Heart left ventricle (tissue), 16 donors: ENCODE results near the gene KLHL22. TPM values are rescaled to one million over a fixed set of nuclear protein-coding genes. Genes with fewer than 3 reads are reported as not detected.
"Not testable (repeated sequence)": the region's sequence is repeated elsewhere in the genome, so short reads cannot be mapped to it uniquely, and the experiment has no call there.

Experiments
- ATAC-seq, 4 donors: fragments of 200-7000 bp; cut with Tn5 transposase; one replicate each; pipeline ENCODE4 v1.9.1; 2020 to 2022; ENCODE audit warnings: moderate library complexity in 4 of 4, mild to moderate bottlenecking in 3 of 4, moderate number of reproducible peaks in 1 of 4
- DNase-seq, 5 donors: peaks; one replicate each; pipeline ENCODE4 v3.0.0-alpha.2; 2020
- H3K27ac ChIP-seq, 12 donors: fragments of 200-600 bp; sonication (generic) in 4 of 12; one replicate each; pipeline versions ENCODE4 v1.5.0 to v1.8.0; 2016 to 2022; ENCODE audit warnings: mild to moderate bottlenecking in 2 of 12
- H3K27me3 ChIP-seq, 9 donors: fragments of 200-600 bp; sonication (generic) in 2 of 9; one replicate each; pipeline versions ENCODE4 v1.5.1 to v1.8.0; 2016 to 2022; ENCODE audit warnings: mild to moderate bottlenecking in 3 of 9
- H3K36me3 ChIP-seq, 9 donors: fragments of 200-600 bp; sonication (generic) in 2 of 9; one replicate each; pipeline versions ENCODE4 v1.5.0 to v1.8.0; 2018 to 2022; ENCODE audit warnings: mild to moderate bottlenecking in 2 of 9
- H3K4me1 ChIP-seq, 12 donors: fragments of 200-600 bp; sonication (generic) in 4 of 12; one replicate each; pipeline versions ENCODE4 v1.5.0 to v1.8.0; 2016 to 2022; ENCODE audit warnings: mild to moderate bottlenecking in 3 of 12
- H3K4me3 ChIP-seq, 12 donors: fragments of 200-600 bp; sonication (generic) in 4 of 12; one replicate each; pipeline versions ENCODE4 v1.5.0 to v1.8.0; 2017 to 2022; ENCODE audit warnings: mild to moderate bottlenecking in 9 of 12, moderate library complexity in 4 of 12
- H3K9me3 ChIP-seq, 12 donors: fragments of 200-600 bp; sonication (generic) in 4 of 12; one replicate each; pipeline versions ENCODE4 v1.5.0 to v1.8.0; 2016 to 2022; ENCODE audit warnings: mild to moderate bottlenecking in 1 of 12
- CTCF ChIP-seq, 12 donors: fragments of 200-600 bp; sonication (generic) in 4 of 12; IDR thresholded peaks; one replicate each; pipeline versions ENCODE4 v1.5.0 to v1.8.0; 2018 to 2022; ENCODE audit warnings: antibody characterized with exemption in 12 of 12, mild to moderate bottlenecking in 5 of 12
- POLR2A ChIP-seq, 2 donors: fragments of 450-650 bp; IDR thresholded peaks; one replicate each; pipeline ENCODE4 v1.6.1; 2017; ENCODE audit warnings: antibody characterized with exemption in 2 of 2, mild to moderate bottlenecking in 2 of 2, moderate library complexity in 2 of 2
- WGBS, 4 donors: extraction: QIAGEN DNeasy Blood & Tissue Kit in 2 of 4; methylation state at CpG; one replicate each; pipeline versions ENCODE4 v1.1.5 to v1.1.7; 2013 to 2018; 5-methylcytosine and 5-hydroxymethylcytosine counted together
- intact Hi-C, 10 donors: fragments of 100-400 bp; cut with DNase I; formaldehyde crosslinking; loops; one replicate each; pipeline versions ENCODE4 v1.11.1 to v1.14.2; 2022
- polyA plus RNA-seq, 2 donors: library from polyadenylated mRNA; stranded (reverse); fragments of 200-250 nt; gene quantifications; one replicate each; pipeline ENCODE4 v1.2.3, GENCODE V29; 2013
- total RNA-seq, 9 donors: library from RNA; depleted of rRNA in 2 of 9; stranded (reverse); fragments of >200 nt in 2 of 9; fragmentation: NEBNext Ultra II Directional in 3 of 9; extraction: Animal tissue kit (Norgen Biotek cat#: 25700) in 3 of 9; gene quantifications; one replicate each; pipeline versions ENCODE4 v1.1.0 to v1.2.4, GENCODE V29; 2016 to 2023
- donor health status: ischemic (EF 13 %, LVEDD 7.1; RV severe dilation, severe dysfunction).
- donor health status: healthy with polysubstance abuse.
- donor health status: DM: no; HTN: yes; CAD: no.
- donor health status: DM: no; HTN: no; CAD: no.
- donor health status: ischemic (EF 25% LVEDD 6.9; RV normal size, moderate dysfunction).
- donor health status: ischemic (EF 25% LVEDD 5.7; RV mildly dilated, moderate dysfunction).
- donor health status: healthy.
- donor health status: DM: yes; HTN: yes; CAD: no.
- donor health status: ischemic (EF 35%, LVEDD 5.7; RV mildly dilated, moderate dysfunction).
- donor health status: nonischemic (EF 11% LVEDD 7.7; RV severe dilation, severe dysfunction).
- donor health status: DM: yes; HTN: yes; CAD: no.
- donor health status: PGD.
- donor health status: ischemic (EF 29% LVEDD 5.4; RV normal size, mild dysfunction).
- donor health status: nonischemic (EF 23%, LVEDD 6.1; RV moderate dilation, normal function).

KLHL22 gene
- total and polyA plus RNA-seq, 11 donors, result 10.2 to 23.6 (median 16.8) TPM

DNA sequence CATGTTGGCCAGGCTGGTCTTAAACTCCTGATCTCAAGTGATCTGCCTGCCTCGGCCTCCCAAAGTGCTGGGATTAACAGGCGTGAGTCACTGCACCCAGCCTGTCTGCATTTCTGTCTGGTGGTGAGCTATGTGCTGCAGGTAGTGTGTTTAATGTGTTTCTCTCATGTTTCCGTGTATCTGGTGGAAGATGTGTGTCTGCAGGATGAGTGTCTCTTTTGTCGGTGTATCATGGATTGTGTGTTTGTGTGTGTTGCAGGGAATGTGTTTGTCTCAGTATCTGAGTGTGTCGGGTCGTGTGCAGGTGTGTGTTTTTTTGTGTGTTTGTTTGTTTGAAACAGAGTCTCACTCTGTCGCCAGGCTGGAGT lies 74.1 kb downstream of the KLHL22 start:
- intact Hi-C loops, result loop anchor here in 5 of 10 donors (5.0 to 10.0 kb wide), 4 partner anchors 71 to 283 kb away; partner anchors contain the start of gene KLHL22 (in 2 of the 5)
- Histone ChIP-seq H3K36me3 (peaks cover 0 to 4% (median 0%) of the 10 kb centered on the region in 9 donors), H3K9me3 (no peaks in the 10 kb centered on the region), H3K4me1 (peaks cover 0 to 45% (median 23%) of the 10 kb centered on the region in 12 donors), H3K27me3 (peaks cover 0 to 22% (median 0%) of the 10 kb centered on the region in 9 donors), H3K4me3 (no peak overlapping the region), H3K27ac (no peak overlapping the region)
- whole genome bisulfite sequencing, 4 donors, result 88 to 93% (median 91%) methylated on average over 7 of the region's 7 CpGs
- DNase-seq (no peak), ATAC-seq (no peak)
- no peak for TF ChIP-seq POLR2A (IDR thresholded peaks at IDR 0.05)
- TF ChIP-seq CTCF (IDR thresholded peaks at IDR 0.05), result no peak

DNA sequence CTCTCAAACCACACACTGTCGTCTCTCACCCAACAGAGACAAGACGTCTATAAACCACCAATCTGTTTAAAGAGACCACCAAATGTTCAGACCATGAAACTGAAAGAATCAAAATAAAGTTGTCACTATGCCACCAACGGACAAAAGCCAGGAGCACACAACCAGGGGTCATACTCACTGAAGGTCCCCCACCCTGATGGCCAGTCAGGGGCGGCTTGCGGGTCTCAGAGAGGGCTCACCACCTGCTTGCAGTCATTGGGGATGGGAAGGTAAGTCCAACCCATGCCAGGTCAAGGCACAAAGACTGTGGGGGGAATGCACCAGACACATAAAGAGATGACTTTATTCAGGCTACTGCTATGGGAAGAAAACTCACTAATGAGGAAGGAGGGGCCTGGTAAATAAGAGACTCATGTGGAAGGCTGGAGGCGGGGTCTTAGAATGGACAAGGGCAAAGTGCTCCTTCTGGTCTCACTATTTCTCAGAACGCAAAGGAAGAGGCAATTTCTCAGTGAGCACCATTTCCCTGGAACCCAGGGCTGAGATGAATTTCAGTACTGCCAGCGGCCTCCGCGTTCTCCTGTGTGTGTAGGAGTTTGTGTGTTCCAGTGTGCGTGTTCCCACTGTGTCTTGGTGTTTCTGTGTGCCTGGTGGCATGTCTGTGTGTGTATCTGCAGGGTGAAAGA lies 75.3 kb downstream of the KLHL22 start:
- DNase-seq (peak in 1 of 5 donors; percentile 9), ATAC-seq (no peak)
- intact Hi-C loops, result loop anchor here in 5 of 10 donors (5.0 to 10.0 kb wide), 4 partner anchors 72 to 285 kb away; partner anchors contain the start of gene KLHL22 (in 2 of the 5)
- H3K4me1 ChIP-seq, result peaks cover 0 to 34% (median 23%) of the 10 kb centered on the region in 12 donors
- H3K27me3 ChIP-seq, result peaks cover 0 to 10% (median 0%) of the 10 kb centered on the region in 9 donors
- WGBS, 4 donors, result 94 to 95% (median 95%) methylated on average over 11 of the region's 11 CpGs
- H3K4me3 ChIP-seq, result no peak overlapping the region
- no peak for TF ChIP-seq CTCF (IDR thresholded peaks at IDR 0.05)
- no peak for TF ChIP-seq POLR2A (IDR thresholded peaks at IDR 0.05)
- H3K27ac ChIP-seq, result no peak overlapping the region
- peaks cover 0 to 3% (median 0%) of the 10 kb centered on the region in 9 donors for H3K36me3 ChIP-seq
- no peaks in the 10 kb centered on the region for H3K9me3 ChIP-seq

DNA sequence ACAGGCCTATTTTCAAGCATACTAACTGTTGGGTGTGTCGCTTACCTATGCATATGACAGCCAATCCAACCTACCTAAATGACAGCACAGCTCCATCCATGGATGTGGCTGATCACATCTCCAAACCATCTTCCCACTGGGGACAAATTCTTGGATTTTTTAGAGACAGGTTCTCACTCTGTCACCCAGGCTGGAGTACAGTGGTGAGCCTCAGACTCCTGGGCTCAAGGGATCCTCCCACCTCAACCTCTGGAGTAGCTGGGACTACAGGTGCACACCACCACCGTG lies 76.0 kb downstream of the KLHL22 start:
- H3K4me1 ChIP-seq, result peaks cover 0 to 28% (median 20%) of the 10 kb centered on the region in 12 donors
- TF ChIP-seq POLR2A (IDR thresholded peaks at IDR 0.05) (no peak), CTCF (IDR thresholded peaks at IDR 0.05) (no peak)
- intact Hi-C loops, result loop anchor here in 8 of 10 donors (2.0 to 10.0 kb wide), 6 partner anchors 37 to 278 kb away; partner anchors contain the start of gene KLHL22 (in 2 of the 8)
- no peak overlapping the region for H3K27ac ChIP-seq
- 92 to 96% (median 94%) methylated on average over 2 of the region's 2 CpGs for WGBS, 4 donors
- ATAC-seq, result no peak
- no peaks in the 10 kb centered on the region for H3K9me3 ChIP-seq
- H3K36me3 ChIP-seq, result no peaks in the 10 kb centered on the region
- no peak for DNase-seq
- no peak overlapping the region for H3K4me3 ChIP-seq
- peaks cover 0 to 3% (median 0%) of the 10 kb centered on the region in 9 donors for H3K27me3 ChIP-seq

DNA sequence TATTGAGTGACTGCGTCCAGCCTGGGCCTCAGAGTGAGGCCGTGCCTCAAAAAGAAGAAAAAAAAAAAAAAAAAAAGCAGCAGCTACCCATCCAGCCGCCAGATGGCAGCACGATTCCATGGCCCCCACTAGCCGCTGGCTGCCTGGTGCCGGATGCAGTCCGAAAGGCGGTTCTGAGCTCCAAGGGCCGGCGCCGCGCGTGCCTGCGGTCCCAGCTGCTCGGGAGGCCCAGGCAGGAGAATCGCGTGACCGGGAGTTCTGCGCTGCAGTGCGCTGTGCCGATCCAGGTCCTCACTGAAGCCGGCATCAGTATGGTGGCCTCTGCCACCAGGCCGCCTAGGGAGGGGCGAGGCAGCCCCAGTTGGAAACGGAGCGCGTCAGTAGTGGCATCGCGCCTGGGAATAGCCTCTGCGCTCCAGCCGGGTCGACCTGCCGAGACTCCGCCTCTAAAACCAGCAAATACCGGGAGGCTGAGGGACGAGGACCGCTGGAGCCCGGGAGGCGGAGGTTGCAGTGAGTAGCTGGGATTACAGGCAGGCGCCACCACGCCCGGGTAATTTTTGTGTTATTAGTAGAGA lies 77.3 kb downstream of the KLHL22 start:
- ATAC-seq (peak; percentile 80 to 92 (median 90)), DNase-seq (peak; percentile 83 to 91 (median 85))
- intact Hi-C loops, result loop anchor here (1.0 to 10.0 kb wide), 7 partner anchors 38 to 279 kb away; partner anchors contain the start of gene KLHL22 (in 2 of the 10)
- H3K27me3 ChIP-seq, result no peaks in the 10 kb centered on the region
- H3K4me1 ChIP-seq, result peaks cover 0 to 15% (median 9%) of the 10 kb centered on the region in 12 donors
- H3K36me3 ChIP-seq, result no peaks in the 10 kb centered on the region
- TF ChIP-seq POLR2A (IDR thresholded peaks at IDR 0.05), result no peak
- peak; percentile 81 to 98 (median 88) for TF ChIP-seq CTCF (IDR thresholded peaks at IDR 0.05)
- H3K4me3 ChIP-seq, result peak overlapping the region in 9 of 12 donors; percentile 22 to 55 (median 46)
- 14 to 22% (median 17%) methylated on average over 22 to 42 of the region's 42 CpGs for WGBS, 4 donors
- H3K27ac ChIP-seq, result peak overlapping the region in 1 of 12 donors; percentile 71
- H3K9me3 ChIP-seq, result no peaks in the 10 kb centered on the region

- not testable (repeated sequence) for DNase-seq, H3K4me1 ChIP-seq, H3K27ac ChIP-seq, H3K9me3 ChIP-seq, H3K36me3 ChIP-seq, ATAC-seq, H3K27me3 ChIP-seq, H3K4me3 ChIP-seq
- WGBS, 4 donors, result 86 to 93% (median 90%) methylated on average over 3 of the region's 3 CpGs
- intact Hi-C loops, result loop anchor here in 6 of 10 donors (5.0 to 10.0 kb wide), 3 partner anchors 82 to 282 kb away; partner anchors contain the start of gene KLHL22 (in 2 of the 6)
Measured at GRCh38 chr22:20415699-20416098, 79.9 kb downstream of the KLHL22 start.

DNA sequence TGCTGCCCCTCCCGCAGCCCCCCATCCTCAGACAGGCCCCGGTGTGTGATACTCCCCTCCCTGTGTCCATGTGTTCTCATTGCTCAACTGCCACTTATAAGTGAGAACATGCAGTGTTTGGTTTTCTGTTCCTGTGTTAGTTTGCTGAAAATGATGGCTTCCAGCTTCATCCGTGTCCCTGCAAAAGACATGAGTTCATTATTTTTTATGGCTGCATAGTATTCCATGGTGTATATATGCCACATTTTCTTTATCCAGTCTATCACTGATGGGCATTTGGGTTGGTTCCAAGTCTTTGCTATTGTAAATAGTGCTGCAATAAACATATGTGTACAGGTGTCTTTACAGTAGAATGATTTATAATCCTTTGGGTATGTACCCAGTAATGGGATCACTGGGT lies 80.4 kb downstream of the KLHL22 start:
- not testable (repeated sequence) for DNase-seq, H3K36me3 ChIP-seq, H3K9me3 ChIP-seq, H3K27me3 ChIP-seq, H3K27ac ChIP-seq, ATAC-seq, H3K4me1 ChIP-seq, H3K4me3 ChIP-seq
- 84 to 94% (median 92%) methylated on average over 3 of the region's 3 CpGs for WGBS, 4 donors
- intact Hi-C loops, result loop anchor here in 6 of 10 donors (5.0 to 10.0 kb wide), 3 partner anchors 82 to 282 kb away; partner anchors contain the start of gene KLHL22 (in 2 of the 6)
